Thoracic aorta (tissue), 2 donors: ENCODE results near the gene RIOK1. TPM values are rescaled to one million over a fixed set of nuclear protein-coding genes. Genes with fewer than 3 reads are reported as not detected.

ENCODE experiments used
- ATAC-seq: fragments of 150-250 bp; one replicate; pipeline ENCODE4 v1.8.0; 2017; ENCODE audit warnings: low read depth; ENCODE audit not compliant: insufficient number of reproducible peaks, low FRiP score
- DNase-seq: peaks from one replicate; pipeline ENCODE4 v3.0.0-alpha.2; 2020; ENCODE audit warnings: low spot score
- H3K27ac ChIP-seq, 2 donors: fragments of 200-600 bp; sonication (generic); 1 replicate in 1 of 2; 2 replicates in 1 of 2; pipeline ENCODE4 v1.5.1; 2016; ENCODE audit warnings: mild to moderate bottlenecking in 2 of 2, moderate library complexity in 2 of 2
- H3K27me3 ChIP-seq: fragments of 200-600 bp; sonication (generic); replicated peaks from 2 replicates; pipeline ENCODE4 v1.6.0; 2016; ENCODE audit warnings: mild to moderate bottlenecking; ENCODE audit not compliant: insufficient read depth
- H3K36me3 ChIP-seq: fragments of 200-600 bp; sonication (generic); one replicate; pipeline ENCODE4 v1.5.1; 2016
- H3K4me1 ChIP-seq, 2 donors: fragments of 200-600 bp; sonication (generic); 1 replicate in 1 of 2; 2 replicates in 1 of 2; pipeline versions ENCODE4 v1.5.1 to v1.6.0; 2016; ENCODE audit warnings: low read depth in 2 of 2, mild to moderate bottlenecking in 1 of 2; ENCODE audit not compliant: control insufficient read depth in 1 of 2
- H3K4me3 ChIP-seq: fragments of 200-600 bp; sonication (generic); 2 replicates; pipeline ENCODE4 v1.5.1; 2016; ENCODE audit warnings: mild to moderate bottlenecking
- H3K9me3 ChIP-seq: fragments of 200-600 bp; sonication (generic); 2 replicates; pipeline ENCODE4 v1.5.1; 2016
- CTCF ChIP-seq: fragments of 200-600 bp; sonication (generic); IDR thresholded peaks from one replicate; pipeline ENCODE4 v1.5.1; 2019; ENCODE audit warnings: antibody characterized with exemption
- total RNA-seq, 2 donors: library from RNA; depleted of rRNA; stranded (reverse); fragments of >200 nt; gene quantifications; one replicate each; pipeline versions ENCODE4 v1.1.0 to v1.2.3, GENCODE V29; 2016

RIOK1 gene
- total RNA-seq, 2 donors from 2014 or later, result 12.6 to 25.5 TPM

DNA sequence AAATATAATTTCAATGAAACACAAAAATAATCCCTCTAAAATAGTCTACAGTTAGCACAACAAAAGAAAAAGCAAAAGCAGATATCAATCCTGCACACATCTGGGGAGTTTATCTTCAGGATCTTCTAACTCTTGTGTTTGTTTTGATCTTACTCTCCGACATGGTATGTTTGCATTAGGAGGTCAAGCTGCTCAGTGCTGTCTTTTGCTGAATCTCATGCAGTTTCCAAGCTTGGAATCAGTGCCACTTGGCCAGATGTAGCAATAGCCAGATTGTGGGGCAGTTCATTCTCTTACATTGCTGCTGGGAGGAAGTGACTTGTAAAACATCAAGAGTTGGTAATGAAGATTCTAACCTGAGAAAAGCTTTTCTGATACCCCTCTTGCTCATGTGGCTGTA, 29.5 kb downstream of the RIOK1 start:
- no peak overlapping the region for H3K27ac ChIP-seq
- no peaks in the 10 kb centered on the region for H3K4me1 ChIP-seq
- TF ChIP-seq CTCF, result no peak
- H3K4me3 ChIP-seq, result no peak overlapping the region
- H3K27me3 ChIP-seq, result no peaks in the 10 kb centered on the region
- no peak for DNase-seq
- H3K36me3 ChIP-seq, result peaks cover 36% of the 10 kb centered on the region
- ATAC-seq, result no peak
- no peaks in the 10 kb centered on the region for H3K9me3 ChIP-seq

GRCh38 chr6:7421066-7421465, 31.5 kb downstream of the RIOK1 start:
- Histone ChIP-seq H3K4me1 (no peaks in the 10 kb centered on the region), H3K27ac (no peak overlapping the region), H3K36me3 (peaks cover 16% of the 10 kb centered on the region), H3K27me3 (no peaks in the 10 kb centered on the region), H3K9me3 (no peaks in the 10 kb centered on the region), H3K4me3 (no peak overlapping the region)
- TF ChIP-seq CTCF, result no peak
- no peak for DNase-seq
- no peak for ATAC-seq

DNA sequence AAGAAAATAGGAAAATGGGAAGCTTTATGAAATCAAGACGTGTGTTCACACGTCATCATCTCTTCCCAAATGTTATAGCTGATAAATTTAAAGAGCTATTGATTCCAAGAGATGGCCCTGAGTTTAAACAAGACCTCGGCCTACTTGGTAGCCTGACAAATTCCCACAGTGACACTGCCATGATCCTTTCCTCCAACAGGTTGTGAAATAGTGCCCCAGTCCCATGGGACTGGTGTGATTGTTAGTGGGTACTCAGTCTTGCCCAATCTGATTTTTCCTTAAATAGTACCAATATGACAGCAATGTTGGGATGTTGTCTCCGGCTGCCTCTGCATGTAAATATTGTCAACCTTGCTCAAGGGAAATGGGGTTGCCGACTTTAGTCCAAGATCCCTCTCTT, 34.5 kb downstream of the RIOK1 start:
- no peaks in the 10 kb centered on the region for H3K36me3 ChIP-seq
- no peak for TF ChIP-seq CTCF
- no peaks in the 10 kb centered on the region for H3K4me1 ChIP-seq
- no peaks in the 10 kb centered on the region for H3K27me3 ChIP-seq
- no peaks in the 10 kb centered on the region for H3K9me3 ChIP-seq
- no peak overlapping the region for H3K27ac ChIP-seq
- H3K4me3 ChIP-seq, result no peak overlapping the region
- DNase-seq (no peak), ATAC-seq (no peak)

GRCh38 chr6:7424967-7425807, 35.6 kb downstream of the RIOK1 start:
- H3K9me3 ChIP-seq, result no peaks in the 10 kb centered on the region
- ATAC-seq, result no peak
- H3K4me1 ChIP-seq, result no peaks in the 10 kb centered on the region

GRCh38 chr6:7425808-7426190, 36.2 kb downstream of the RIOK1 start:
- Histone ChIP-seq H3K4me3 (no peak overlapping the region), H3K27ac (no peak overlapping the region), H3K27me3 (no peaks in the 10 kb centered on the region), H3K9me3 (no peaks in the 10 kb centered on the region), H3K4me1 (no peaks in the 10 kb centered on the region), H3K36me3 (no peaks in the 10 kb centered on the region)
- no peak for ATAC-seq
- no peak for DNase-seq
- TF ChIP-seq CTCF, result no peak

More at GRCh38 chr6:7424967-7425807, 35.6 kb downstream of the RIOK1 start:
- DNase-seq, result no peak
- TF ChIP-seq CTCF, result no peak
- H3K36me3 ChIP-seq, result no peaks in the 10 kb centered on the region
- H3K27me3 ChIP-seq, result no peaks in the 10 kb centered on the region
- H3K27ac ChIP-seq, result no peak overlapping the region
- H3K4me3 ChIP-seq, result no peak overlapping the region
